GM23338 (cell line): ENCODE data around the gene EXOC2. TPM values are rescaled to one million over a fixed set of nuclear protein-coding genes. Genes with fewer than 3 reads are reported as not detected.

ENCODE experiments used
- ATAC-seq: fragments of 200-7000 bp; cut with Tn5 transposase; 3 replicates; pipeline ENCODE4 v1.9.1; 2020
- DNase-seq: peaks from one replicate; pipeline ENCODE4 v3.0.0-alpha.2; 2015; ENCODE audit warnings: low spot score
- H2AFZ ChIP-seq: fragments of 200-600 bp; sonication (generic); 2 replicates; pipeline ENCODE4 v1.8.0; 2016; ENCODE audit warnings: antibody characterized with exemption, mild to moderate bottlenecking, moderate library complexity
- H3F3A ChIP-seq: fragments of 200-600 bp; sonication (generic); replicated peaks from 2 replicates; pipeline ENCODE4 v1.8.0; 2017; ENCODE audit warnings: antibody characterized with exemption, mixed run types, low read depth
- H3K27ac ChIP-seq: fragments of 200-600 bp; sonication (generic); 2 replicates; pipeline ENCODE4 v1.6.1; 2016; ENCODE audit warnings: low read depth
- H3K27me3 ChIP-seq: fragments of 200-600 bp; sonication (generic); 2 replicates; pipeline ENCODE4 v1.8.0; 2016; ENCODE audit warnings: mild to moderate bottlenecking, mixed run types, moderate library complexity; ENCODE audit not compliant: insufficient read depth
- H3K36me3 ChIP-seq: fragments of 200-600 bp; sonication (generic); 2 replicates; pipeline ENCODE4 v1.8.0; 2016; ENCODE audit warnings: mild to moderate bottlenecking; ENCODE audit not compliant: insufficient read depth
- H3K4me1 ChIP-seq: fragments of 200-600 bp; sonication (generic); 2 replicates; pipeline ENCODE4 v1.8.0; 2016; ENCODE audit warnings: mild to moderate bottlenecking, moderate library complexity; ENCODE audit not compliant: insufficient read depth
- H3K4me2 ChIP-seq: fragments of 200-600 bp; sonication (generic); 2 replicates; pipeline ENCODE4 v1.7.1; 2017; ENCODE audit warnings: mixed run types
- H3K4me3 ChIP-seq: fragments of 200-600 bp; sonication (generic); 2 replicates; pipeline ENCODE4 v1.6.1; 2016; ENCODE audit warnings: mixed run types
- H3K79me2 ChIP-seq: fragments of 200-600 bp; sonication (generic); replicated peaks from 2 replicates; pipeline ENCODE4 v1.8.0; 2017; ENCODE audit warnings: mild to moderate bottlenecking; ENCODE audit not compliant: insufficient read depth
- H3K9me2 ChIP-seq: fragments of 200-600 bp; sonication (generic); 2 replicates; pipeline ENCODE4 v1.8.0; 2017; ENCODE audit not compliant: insufficient read depth
- H4K20me1 ChIP-seq: fragments of 200-600 bp; sonication (generic); replicated peaks from 2 replicates; pipeline ENCODE4 v1.8.0; 2017; ENCODE audit warnings: mild to moderate bottlenecking; ENCODE audit not compliant: insufficient read depth
- H3K27ac Mint-ChIP-seq: 2 replicates; pipeline ENCODE4 v1.8.0; 2020; ENCODE audit warnings: inconsistent platforms, mild to moderate bottlenecking, moderate library complexity, mixed read lengths
- H3K27me3 Mint-ChIP-seq: 3 replicates; pipeline ENCODE4 v1.8.0; 2022; ENCODE audit warnings: low read depth, mild to moderate bottlenecking, moderate library complexity, mixed read lengths, inconsistent platforms; ENCODE audit not compliant: insufficient read depth, poor library complexity
- H3K36me3 Mint-ChIP-seq: 3 replicates; pipeline ENCODE4 v1.8.0; 2021; ENCODE audit warnings: low read depth, mild to moderate bottlenecking, inconsistent platforms, moderate library complexity, mixed read lengths
- H3K4me1 Mint-ChIP-seq: 3 replicates; pipeline ENCODE4 v1.8.0; 2020; ENCODE audit warnings: mild to moderate bottlenecking, inconsistent platforms, mixed read lengths
- H3K4me3 Mint-ChIP-seq: 3 replicates; pipeline ENCODE4 v1.8.0; 2021; ENCODE audit warnings: moderate library complexity, mild to moderate bottlenecking, inconsistent platforms, mixed read lengths
- H3K9me3 Mint-ChIP-seq: 3 replicates; pipeline ENCODE4 v1.8.0; 2020; ENCODE audit warnings: moderate library complexity, mild to moderate bottlenecking, inconsistent platforms, mixed read lengths
- CREB1 ChIP-seq: fragments of 250-450 bp; sonication (Bioruptor Pico); IDR thresholded peaks from 2 replicates; pipeline ENCODE4 v1.5.0; 2020; ENCODE audit warnings: low read depth, mild to moderate bottlenecking, moderate library complexity
- ETS1 ChIP-seq: IDR thresholded peaks from 2 replicates; pipeline ENCODE4 v1.6.1; 2016; ENCODE audit warnings: antibody characterized with exemption
- EZH2 ChIP-seq: fragments of 200-600 bp; sonication (generic); IDR thresholded peaks from one replicate; pipeline ENCODE4 v1.8.0; 2017; ENCODE audit warnings: antibody characterized with exemption, mild to moderate bottlenecking, low read depth; ENCODE audit not compliant: unreplicated experiment
- EZH2phosphoT487 ChIP-seq: fragments of 200-600 bp; sonication (generic); IDR thresholded peaks from one replicate; pipeline ENCODE4 v1.8.1; 2018; ENCODE audit warnings: antibody characterized with exemption; ENCODE audit not compliant: unreplicated experiment
- JUNB ChIP-seq: IDR thresholded peaks from one replicate; pipeline ENCODE4 v1.6.1; 2016; ENCODE audit warnings: antibody characterized with exemption; ENCODE audit not compliant: unreplicated experiment
- NANOG ChIP-seq: IDR thresholded peaks from 2 replicates; pipeline ENCODE4 v1.6.1; 2016; ENCODE audit warnings: antibody characterized with exemption, borderline replicate concordance
- POLR2AphosphoS5 ChIP-seq: IDR thresholded peaks from 2 replicates; pipeline ENCODE4 v1.6.1; 2016; ENCODE audit warnings: antibody characterized with exemption, low read depth
- REST ChIP-seq: IDR thresholded peaks from one replicate; pipeline ENCODE4 v1.6.1; 2018; ENCODE audit warnings: antibody characterized with exemption; ENCODE audit not compliant: unreplicated experiment
- STAT1 ChIP-seq: IDR thresholded peaks from one replicate; pipeline ENCODE4 v1.6.1; 2016; ENCODE audit warnings: antibody characterized with exemption; ENCODE audit not compliant: unreplicated experiment
- ZNF114 ChIP-seq: fragments of 250-450 bp; sonication (Bioruptor Pico); IDR thresholded peaks from 2 replicates; pipeline ENCODE4 v1.5.0; 2020; ENCODE audit warnings: mild to moderate bottlenecking, moderate library complexity
- ZNF331 ChIP-seq: fragments of 250-450 bp; sonication (Bioruptor Pico); IDR thresholded peaks from 2 replicates; pipeline ENCODE4 v1.5.0; 2020; ENCODE audit warnings: low read depth, mild to moderate bottlenecking, moderate library complexity
- ZNF462 ChIP-seq: fragments of 250-450 bp; sonication (Bioruptor Pico); IDR thresholded peaks from 2 replicates; pipeline ENCODE4 v1.5.0; 2020; ENCODE audit warnings: mild to moderate bottlenecking, moderate library complexity
- polyA plus RNA-seq: library from polyadenylated mRNA; unstranded; fragments of >200 nt; fragmentation: Nextera tagmentation; extraction: Ambion mirVana; gene quantifications from 2 replicates; pipeline ENCODE4 v1.2.1, GENCODE V29; 2016
- total RNA-seq: library from RNA; depleted of rRNA; stranded (reverse); fragments of >200 nt; shearing (Covaris generic); gene quantifications from 2 replicates; pipeline ENCODE4 v1.2.3, GENCODE V29; 2014
- TF ChIP-seq, protein P1 (sequence below), 2 experiments: fragments of 200-600 bp in 1 of 2; sonication (generic) in 1 of 2; conservative IDR thresholded peaks; 2 replicates each; pipeline versions ENCODE4 v1.5.1 to v1.6.1; 2016 to 2017; ENCODE audit warnings: antibody characterized with exemption in 2 of 2, low read depth in 2 of 2, mild to moderate bottlenecking in 2 of 2, moderate library complexity in 1 of 2

The EXOC2 gene
- total and polyA plus RNA-seq, 2 experiments from 2014 or later = 28.7 to 93.6 TPM

DNA sequence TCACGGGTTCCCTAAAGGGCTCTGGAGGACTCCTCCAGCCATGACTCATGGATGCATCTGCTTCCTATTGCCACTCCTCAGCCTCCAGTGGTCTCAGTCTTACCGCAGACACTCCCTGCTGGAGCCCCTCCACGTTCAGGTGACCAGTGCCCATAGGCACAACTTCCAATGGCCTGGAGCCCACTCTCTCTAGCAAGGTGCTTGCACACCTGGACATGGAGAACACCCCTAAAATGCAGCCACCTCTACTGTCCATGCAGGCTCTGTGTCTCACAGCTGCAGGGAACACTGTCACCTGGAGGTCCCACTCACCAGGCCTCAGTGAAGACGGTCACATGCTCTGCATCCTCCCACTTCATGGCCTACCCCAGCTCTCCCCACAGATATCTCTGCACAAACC, 72.0 kb downstream of the EXOC2 start:
- no peaks in the 10 kb centered on the region; the same call in 1 of the 2 replicates for H3K36me3 ChIP-seq
- H2AFZ ChIP-seq = no peak overlapping the region
- H4K20me1 ChIP-seq = no peaks in the 10 kb centered on the region
- no peaks in the 10 kb centered on the region for H3F3A ChIP-seq
- no peaks in the 10 kb centered on the region for H3K27me3 ChIP-seq
- H3K27ac ChIP-seq = no peak overlapping the region
- Mint-ChIP-seq H3K36me3 (peaks cover 38% of the 10 kb centered on the region), H3K27ac (peak overlapping the region; percentile 68; the same call in 1 of the 2 replicates), H3K4me3 (no peak overlapping the region), H3K9me3 (no peaks in the 10 kb centered on the region), H3K27me3 (peaks cover 2% of the 10 kb centered on the region), H3K4me1 (peaks cover 37% of the 10 kb centered on the region)
- DNase-seq = no peak
- H3K4me1 ChIP-seq = peaks cover 23% of the 10 kb centered on the region
- no peak for ATAC-seq
- H3K9me2 ChIP-seq = no peaks in the 10 kb centered on the region
- H3K79me2 ChIP-seq = peaks cover 41% of the 10 kb centered on the region
- no peak overlapping the region for H3K4me2 ChIP-seq
- H3K4me3 ChIP-seq = no peak overlapping the region
- TF ChIP-seq EZH2phosphoT487 (no peak), ETS1 (no peak), POLR2AphosphoS5 (no peak), CREB1 (CRISPR knock-in tag) (no peak), ZNF331 (CRISPR knock-in tag) (no peak), NANOG (no peak), ZNF114 (CRISPR knock-in tag) (no peak), ZNF462 (CRISPR knock-in tag) (no peak), REST (no peak), STAT1 (no peak), JUNB (no peak), EZH2 (no peak)
- TF ChIP-seq, protein P1, sequence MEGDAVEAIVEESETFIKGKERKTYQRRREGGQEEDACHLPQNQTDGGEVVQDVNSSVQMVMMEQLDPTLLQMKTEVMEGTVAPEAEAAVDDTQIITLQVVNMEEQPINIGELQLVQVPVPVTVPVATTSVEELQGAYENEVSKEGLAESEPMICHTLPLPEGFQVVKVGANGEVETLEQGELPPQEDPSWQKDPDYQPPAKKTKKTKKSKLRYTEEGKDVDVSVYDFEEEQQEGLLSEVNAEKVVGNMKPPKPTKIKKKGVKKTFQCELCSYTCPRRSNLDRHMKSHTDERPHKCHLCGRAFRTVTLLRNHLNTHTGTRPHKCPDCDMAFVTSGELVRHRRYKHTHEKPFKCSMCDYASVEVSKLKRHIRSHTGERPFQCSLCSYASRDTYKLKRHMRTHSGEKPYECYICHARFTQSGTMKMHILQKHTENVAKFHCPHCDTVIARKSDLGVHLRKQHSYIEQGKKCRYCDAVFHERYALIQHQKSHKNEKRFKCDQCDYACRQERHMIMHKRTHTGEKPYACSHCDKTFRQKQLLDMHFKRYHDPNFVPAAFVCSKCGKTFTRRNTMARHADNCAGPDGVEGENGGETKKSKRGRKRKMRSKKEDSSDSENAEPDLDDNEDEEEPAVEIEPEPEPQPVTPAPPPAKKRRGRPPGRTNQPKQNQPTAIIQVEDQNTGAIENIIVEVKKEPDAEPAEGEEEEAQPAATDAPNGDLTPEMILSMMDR (conservative IDR thresholded peaks at IDR 0.05; ENCODE audit: low read depth in 2 of 2) = no peak
